Chondrocyte (in vitro differentiated cells): ENCODE data around the gene RANBP10. TPM values are rescaled to one million over a fixed set of nuclear protein-coding genes. Genes with fewer than 3 reads are reported as not detected.

ENCODE experiments used
- DNase-seq: peaks from one replicate; pipeline ENCODE4 v3.0.0; 2021; ENCODE audit warnings: mixed read lengths, low spot score
- H3K27ac Mint-ChIP-seq: one replicate; pipeline ENCODE4 v1.8.0; 2021; ENCODE audit warnings: mild to moderate bottlenecking, moderate library complexity, mixed read lengths; ENCODE audit not compliant: unreplicated experiment
- H3K27me3 Mint-ChIP-seq: 2 replicates; pipeline ENCODE4 v1.8.0; 2021; ENCODE audit warnings: low read depth, mixed read lengths
- H3K36me3 Mint-ChIP-seq: 2 replicates; pipeline ENCODE4 v1.8.0; 2021; ENCODE audit warnings: low read depth, mixed read lengths
- H3K4me1 Mint-ChIP-seq: 2 replicates; pipeline ENCODE4 v1.8.0; 2021; ENCODE audit warnings: low read depth, mild to moderate bottlenecking, mixed read lengths
- H3K4me3 Mint-ChIP-seq: one replicate; pipeline ENCODE4 v1.8.0; 2021; ENCODE audit warnings: mild to moderate bottlenecking, moderate library complexity, mixed read lengths; ENCODE audit not compliant: unreplicated experiment
- H3K9me3 Mint-ChIP-seq: 2 replicates; pipeline ENCODE4 v1.8.0; 2021; ENCODE audit warnings: low read depth, mixed read lengths
- total RNA-seq: library from RNA; stranded (reverse); gene quantifications from 3 replicates; pipeline ENCODE4 v1.2.1, GENCODE V29; 2021
- TF ChIP-seq, protein P1 (sequence below): fragments of 200-600 bp; sonication (generic); IDR thresholded peaks from 2 replicates; pipeline ENCODE4 v1.5.0; 2021; ENCODE audit warnings: antibody characterized with exemption, mild to moderate bottlenecking, moderate library complexity

Gene RANBP10
- total RNA-seq, 1 donor from 2014 or later, result 14.4 TPM

DNA sequence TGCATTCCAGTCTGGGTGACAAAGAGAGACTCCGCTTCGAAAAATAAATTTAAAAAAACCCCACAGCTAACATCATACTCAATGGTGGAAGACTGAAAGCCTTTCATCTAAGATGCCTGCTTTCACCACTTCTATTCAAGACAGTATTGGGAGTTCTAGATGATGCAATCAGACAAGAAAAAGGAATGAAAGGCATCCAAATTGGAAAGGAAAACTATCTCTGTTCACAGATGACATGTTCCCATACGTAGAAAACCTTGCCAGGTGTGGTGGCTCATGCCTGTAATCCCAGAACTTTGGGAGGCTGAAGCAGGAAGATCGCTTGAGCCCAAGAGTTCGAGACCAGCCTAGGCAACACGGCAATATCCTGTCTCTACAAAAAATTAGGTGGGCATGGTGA is 31.1 kb downstream of the RANBP10 start:
- no peak overlapping the region for H3K4me3 Mint-ChIP-seq
- no peaks in the 10 kb centered on the region for H3K9me3 Mint-ChIP-seq
- no peaks in the 10 kb centered on the region for H3K27me3 Mint-ChIP-seq
- no peak overlapping the region for H3K27ac Mint-ChIP-seq
- TF ChIP-seq, protein P1, sequence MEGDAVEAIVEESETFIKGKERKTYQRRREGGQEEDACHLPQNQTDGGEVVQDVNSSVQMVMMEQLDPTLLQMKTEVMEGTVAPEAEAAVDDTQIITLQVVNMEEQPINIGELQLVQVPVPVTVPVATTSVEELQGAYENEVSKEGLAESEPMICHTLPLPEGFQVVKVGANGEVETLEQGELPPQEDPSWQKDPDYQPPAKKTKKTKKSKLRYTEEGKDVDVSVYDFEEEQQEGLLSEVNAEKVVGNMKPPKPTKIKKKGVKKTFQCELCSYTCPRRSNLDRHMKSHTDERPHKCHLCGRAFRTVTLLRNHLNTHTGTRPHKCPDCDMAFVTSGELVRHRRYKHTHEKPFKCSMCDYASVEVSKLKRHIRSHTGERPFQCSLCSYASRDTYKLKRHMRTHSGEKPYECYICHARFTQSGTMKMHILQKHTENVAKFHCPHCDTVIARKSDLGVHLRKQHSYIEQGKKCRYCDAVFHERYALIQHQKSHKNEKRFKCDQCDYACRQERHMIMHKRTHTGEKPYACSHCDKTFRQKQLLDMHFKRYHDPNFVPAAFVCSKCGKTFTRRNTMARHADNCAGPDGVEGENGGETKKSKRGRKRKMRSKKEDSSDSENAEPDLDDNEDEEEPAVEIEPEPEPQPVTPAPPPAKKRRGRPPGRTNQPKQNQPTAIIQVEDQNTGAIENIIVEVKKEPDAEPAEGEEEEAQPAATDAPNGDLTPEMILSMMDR, result no peak
- no peak for DNase-seq
- H3K36me3 Mint-ChIP-seq, result peaks cover 6% of the 10 kb centered on the region
- peaks cover 27% of the 10 kb centered on the region for H3K4me1 Mint-ChIP-seq

DNA sequence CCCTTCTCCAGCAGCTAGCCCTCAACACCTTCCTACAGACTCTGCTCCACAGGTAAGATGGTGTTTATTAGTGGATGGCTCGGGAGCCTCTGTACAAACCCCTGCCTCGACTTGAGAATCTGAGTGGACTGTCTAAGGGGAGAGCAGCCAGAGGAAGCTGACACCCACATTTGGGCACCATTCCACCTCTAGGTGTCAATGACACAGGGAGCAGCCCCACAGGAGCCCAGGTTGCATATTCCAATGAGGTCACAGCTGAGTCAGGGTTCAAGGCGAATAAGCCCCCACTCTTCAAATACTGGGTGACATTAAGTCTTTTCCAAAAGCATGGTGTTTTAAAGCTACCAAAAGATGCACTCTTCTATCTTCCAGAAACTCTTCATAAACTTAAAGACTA is 31.9 kb downstream of the RANBP10 start:
- Mint-ChIP-seq H3K4me3 (no peak overlapping the region), H3K27me3 (no peaks in the 10 kb centered on the region), H3K9me3 (no peaks in the 10 kb centered on the region), H3K36me3 (peaks cover 6% of the 10 kb centered on the region), H3K4me1 (peaks cover 27% of the 10 kb centered on the region), H3K27ac (peak overlapping the region; percentile 53)
- DNase-seq, result no peak
- TF ChIP-seq, protein P1, result no peak

- H3K27ac Mint-ChIP-seq, result peak overlapping the region; percentile 63
- TF ChIP-seq, protein P1, result no peak
- peaks cover 6% of the 10 kb centered on the region for H3K36me3 Mint-ChIP-seq
- no peaks in the 10 kb centered on the region for H3K27me3 Mint-ChIP-seq
- no peak overlapping the region for H3K4me3 Mint-ChIP-seq
- no peak for DNase-seq
- H3K4me1 Mint-ChIP-seq, result peaks cover 27% of the 10 kb centered on the region
- no peaks in the 10 kb centered on the region for H3K9me3 Mint-ChIP-seq
Measured at GRCh38 chr16:67773569-67774456, 32.5 kb downstream of the RANBP10 start.

DNA sequence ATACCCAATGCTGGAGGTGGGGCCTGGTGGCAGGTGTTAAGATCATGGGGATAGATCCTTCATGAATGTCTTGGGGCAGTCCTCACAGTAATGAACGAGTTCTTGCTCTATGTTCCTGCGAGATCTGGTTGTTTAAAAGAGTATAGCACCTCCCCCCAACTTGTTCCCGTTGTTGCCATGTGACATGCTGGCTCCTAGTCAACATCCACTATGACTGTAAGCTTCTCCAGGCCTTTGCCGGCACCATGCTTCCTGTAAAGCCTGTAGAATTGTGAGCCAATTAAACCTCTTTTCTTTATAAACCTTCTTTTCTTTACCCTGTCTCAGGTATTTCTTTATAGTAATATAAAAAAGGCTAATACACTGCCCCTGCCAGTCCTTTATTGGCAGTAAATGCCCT is 33.3 kb downstream of the RANBP10 start:
- TF ChIP-seq, protein P1, result no peak
- DNase-seq, result no peak
- Mint-ChIP-seq H3K27ac (no peak overlapping the region), H3K4me3 (no peak overlapping the region), H3K36me3 (peaks cover 6% of the 10 kb centered on the region), H3K4me1 (peaks cover 27% of the 10 kb centered on the region), H3K9me3 (no peaks in the 10 kb centered on the region), H3K27me3 (no peaks in the 10 kb centered on the region)

- H3K9me3 Mint-ChIP-seq, result no peaks in the 10 kb centered on the region
- no peak overlapping the region for H3K27ac Mint-ChIP-seq
- peaks cover 27% of the 10 kb centered on the region for H3K4me1 Mint-ChIP-seq
- TF ChIP-seq, protein P1, result no peak
- peaks cover 6% of the 10 kb centered on the region for H3K36me3 Mint-ChIP-seq
- no peak overlapping the region for H3K4me3 Mint-ChIP-seq
- no peaks in the 10 kb centered on the region for H3K27me3 Mint-ChIP-seq
- no peak for DNase-seq
Measured at GRCh38 chr16:67770346-67770991, 35.9 kb downstream of the RANBP10 start.
